ENCODE results near the gene FCGR3B. TPM values are rescaled to one million over a fixed set of nuclear protein-coding genes. Genes with fewer than 3 reads are reported as not detected.
"Not testable (repeated sequence)": the region's sequence is repeated elsewhere in the genome, so short reads cannot be mapped to it uniquely, and the experiment has no call there.

FCGR3B gene
- total RNA-seq (2022) (not detected in 2 replicates), Bru-seq, nascent RNA (not detected), BruChase-seq, experiment 1, labeled RNA remaining after a 6-hour chase (not detected), BruChase-seq, experiment 2, labeled RNA remaining after a 2-hour chase (not detected)
- long read RNA-seq = 0 reads

DNA sequence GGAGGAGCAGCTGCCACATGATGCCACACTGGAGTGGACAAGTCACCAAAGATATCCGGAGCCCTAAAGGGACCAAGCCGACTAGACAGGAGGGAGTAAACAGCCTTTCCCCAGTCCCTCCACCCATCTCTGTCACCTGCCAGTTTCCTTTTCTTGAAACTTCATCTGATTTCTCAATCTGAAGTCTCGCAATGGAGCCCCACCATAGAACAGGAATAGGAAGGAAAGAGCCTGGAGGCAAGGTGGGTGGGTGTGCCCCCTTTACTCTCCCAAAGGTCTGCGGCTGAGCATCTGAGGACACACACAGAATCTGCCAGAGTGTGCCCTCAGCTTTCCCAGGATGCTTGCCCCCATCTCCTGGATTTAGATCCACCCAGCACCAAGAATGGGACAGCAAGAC is at the start of gene FCGR3B:
FCGR3B (minus strand) TSS at position 101 of the 400 bp plus-strand sequence; CDS start at position 19, 82 bp downstream.
- TF ChIP-seq, protein P1, sequence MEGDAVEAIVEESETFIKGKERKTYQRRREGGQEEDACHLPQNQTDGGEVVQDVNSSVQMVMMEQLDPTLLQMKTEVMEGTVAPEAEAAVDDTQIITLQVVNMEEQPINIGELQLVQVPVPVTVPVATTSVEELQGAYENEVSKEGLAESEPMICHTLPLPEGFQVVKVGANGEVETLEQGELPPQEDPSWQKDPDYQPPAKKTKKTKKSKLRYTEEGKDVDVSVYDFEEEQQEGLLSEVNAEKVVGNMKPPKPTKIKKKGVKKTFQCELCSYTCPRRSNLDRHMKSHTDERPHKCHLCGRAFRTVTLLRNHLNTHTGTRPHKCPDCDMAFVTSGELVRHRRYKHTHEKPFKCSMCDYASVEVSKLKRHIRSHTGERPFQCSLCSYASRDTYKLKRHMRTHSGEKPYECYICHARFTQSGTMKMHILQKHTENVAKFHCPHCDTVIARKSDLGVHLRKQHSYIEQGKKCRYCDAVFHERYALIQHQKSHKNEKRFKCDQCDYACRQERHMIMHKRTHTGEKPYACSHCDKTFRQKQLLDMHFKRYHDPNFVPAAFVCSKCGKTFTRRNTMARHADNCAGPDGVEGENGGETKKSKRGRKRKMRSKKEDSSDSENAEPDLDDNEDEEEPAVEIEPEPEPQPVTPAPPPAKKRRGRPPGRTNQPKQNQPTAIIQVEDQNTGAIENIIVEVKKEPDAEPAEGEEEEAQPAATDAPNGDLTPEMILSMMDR (IDR thresholded peaks at IDR 0.05; ENCODE audit: unreplicated experiment) = no peak
- no peak for DNase-seq (ENCODE audit: unreplicated experiment)
- ChIA-PET CTCF (no interaction called here), POLR2A (no interaction called here)
- no peaks in the 10 kb centered on the region for H3K36me3 Mint-ChIP-seq (ENCODE audit: insufficient read depth, unreplicated experiment)
- intact Hi-C loops (cut with micrococcal nuclease) = no loop called here
- H3K27ac Mint-ChIP-seq (ENCODE audit: low read depth, unreplicated experiment) = no peak within 1 kb of the TSS
- H3K4me3 Mint-ChIP-seq (ENCODE audit: unreplicated experiment) = no peak within 1 kb of the TSS
- BruUV-seq (replicated peaks) = no TSS peak
- no peaks in the 10 kb centered on the region for H3K4me1 Mint-ChIP-seq (ENCODE audit: insufficient read depth, unreplicated experiment)
- no peaks in the 10 kb centered on the region for H3K9me3 Mint-ChIP-seq (ENCODE audit: unreplicated experiment)
- H3K27me3 Mint-ChIP-seq (ENCODE audit: insufficient read depth, unreplicated experiment) = no peaks in the 10 kb centered on the region

DNA sequence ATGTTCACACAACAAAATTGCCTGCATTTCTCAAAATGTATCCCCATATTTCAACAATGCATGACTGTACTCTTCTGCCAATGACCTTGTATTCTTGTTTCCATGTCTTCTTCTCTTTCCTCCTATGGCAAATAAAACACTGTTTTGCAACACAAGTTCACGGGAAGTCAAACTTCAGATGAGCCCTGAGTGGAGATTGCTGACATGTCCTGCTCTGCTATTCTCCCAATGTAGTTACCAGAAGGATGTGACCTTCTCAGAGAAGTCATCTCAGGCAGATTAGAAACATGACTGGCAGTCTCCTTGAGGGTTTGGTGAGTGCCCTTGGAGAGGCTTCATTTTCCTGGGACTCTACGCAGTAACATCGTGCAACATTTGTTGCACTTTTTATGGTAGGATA is 47.5 kb upstream of the FCGR3B start:
- Mint-ChIP-seq H3K36me3 (ENCODE audit: insufficient read depth, unreplicated experiment) (no peaks in the 10 kb centered on the region), H3K27ac (ENCODE audit: low read depth, unreplicated experiment) (no peak overlapping the region), H3K4me1 (ENCODE audit: insufficient read depth, unreplicated experiment) (no peaks in the 10 kb centered on the region), H3K9me3 (ENCODE audit: unreplicated experiment) (no peaks in the 10 kb centered on the region), H3K4me3 (ENCODE audit: unreplicated experiment) (no peak overlapping the region), H3K27me3 (ENCODE audit: insufficient read depth, unreplicated experiment) (peaks cover 27% of the 10 kb centered on the region)
- DNase-seq (ENCODE audit: unreplicated experiment) = no peak
- TF ChIP-seq, protein P1 (IDR thresholded peaks at IDR 0.05; ENCODE audit: unreplicated experiment) = no peak
- ChIA-PET POLR2A (no interaction called here), CTCF (no interaction called here)
- no TSS peak for BruUV-seq (replicated peaks)
- intact Hi-C loops (cut with micrococcal nuclease) = no loop called here

DNA sequence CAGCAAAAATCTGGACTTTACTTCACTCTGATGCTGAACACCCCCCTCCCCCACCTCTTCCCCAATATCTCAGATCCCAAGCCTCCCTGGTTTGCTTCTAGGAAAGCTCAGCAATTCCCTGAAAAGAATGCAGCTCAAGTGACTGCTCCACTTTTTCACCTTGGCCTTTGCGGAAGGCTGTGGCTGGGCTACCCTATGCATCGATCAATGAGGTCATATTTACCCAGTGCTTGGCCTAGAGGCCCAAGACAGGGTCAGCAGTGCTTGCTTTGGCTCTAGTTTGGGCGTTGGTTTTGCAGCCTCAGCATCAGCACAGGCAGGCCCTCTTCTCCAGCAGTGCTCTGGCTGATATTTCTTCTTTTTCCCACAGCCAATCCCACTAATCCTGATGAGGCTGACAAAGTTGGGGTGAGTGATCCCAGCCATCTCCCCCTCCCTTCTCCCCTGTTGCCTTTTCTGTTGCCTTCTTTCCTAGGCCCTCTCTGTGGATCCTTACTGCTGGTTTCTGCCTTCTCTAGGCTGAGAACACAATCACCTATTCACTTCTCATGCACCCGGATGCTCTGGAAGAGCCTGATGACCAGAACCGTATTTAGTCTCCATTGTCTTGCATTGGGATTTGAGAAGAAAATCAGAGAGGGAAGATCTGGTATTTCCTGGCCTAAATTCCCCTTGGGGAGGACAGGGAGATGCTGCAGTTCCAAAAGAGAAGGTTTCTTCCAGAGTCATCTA is 46.1 kb upstream of the FCGR3B start:
- intact Hi-C loops (cut with micrococcal nuclease) = no loop called here
- TF ChIP-seq, protein P1 (IDR thresholded peaks at IDR 0.05; ENCODE audit: unreplicated experiment) = no peak
- no peak for DNase-seq (ENCODE audit: unreplicated experiment)
- BruUV-seq (replicated peaks) = no TSS peak
- peaks cover 14% of the 10 kb centered on the region for H3K27me3 Mint-ChIP-seq (ENCODE audit: insufficient read depth, unreplicated experiment)
- no peaks in the 10 kb centered on the region for H3K4me1 Mint-ChIP-seq (ENCODE audit: insufficient read depth, unreplicated experiment)
- ChIA-PET CTCF (interaction anchor here (0.7 kb wide), 1 partner anchor 108 kb away, joined by 3 read pairs; no protein-coding TSS in a partner anchor), POLR2A (no interaction called here)
- no peaks in the 10 kb centered on the region for H3K36me3 Mint-ChIP-seq (ENCODE audit: insufficient read depth, unreplicated experiment)
- no peaks in the 10 kb centered on the region for H3K9me3 Mint-ChIP-seq (ENCODE audit: unreplicated experiment)
- peak overlapping the region; percentile 36 for H3K27ac Mint-ChIP-seq (ENCODE audit: low read depth, unreplicated experiment)
- no peak overlapping the region for H3K4me3 Mint-ChIP-seq (ENCODE audit: unreplicated experiment)

DNA sequence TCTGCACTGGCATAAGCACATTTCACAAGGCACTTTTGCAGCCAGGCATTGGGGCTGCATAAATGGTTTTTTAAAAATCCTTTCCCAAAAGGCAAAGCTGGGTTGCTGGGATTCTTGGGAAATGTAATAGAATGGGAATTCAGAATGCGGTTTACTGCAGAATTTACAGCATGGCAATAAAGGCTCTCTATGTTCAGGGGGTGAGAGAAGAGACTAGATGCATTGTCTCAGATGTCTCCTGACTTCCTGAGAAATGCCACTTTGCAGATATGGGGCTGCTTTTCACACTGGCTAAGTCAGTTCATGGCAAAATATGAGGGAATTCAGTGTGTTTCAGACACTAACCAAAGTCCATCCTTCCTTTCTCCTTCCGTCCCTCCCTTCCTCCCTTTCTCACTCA is 45.5 kb upstream of the FCGR3B start:
- intact Hi-C loops (cut with micrococcal nuclease) = no loop called here
- BruUV-seq (replicated peaks) = no TSS peak
- H3K36me3 Mint-ChIP-seq (ENCODE audit: insufficient read depth, unreplicated experiment) = no peaks in the 10 kb centered on the region
- CTCF ChIA-PET = no interaction called here
- H3K27me3 Mint-ChIP-seq (ENCODE audit: insufficient read depth, unreplicated experiment) = peaks cover 7% of the 10 kb centered on the region
- H3K27ac Mint-ChIP-seq (ENCODE audit: low read depth, unreplicated experiment) = no peak overlapping the region
- no peak overlapping the region for H3K4me3 Mint-ChIP-seq (ENCODE audit: unreplicated experiment)
- H3K4me1 Mint-ChIP-seq (ENCODE audit: insufficient read depth, unreplicated experiment) = no peaks in the 10 kb centered on the region
- no peak for DNase-seq (ENCODE audit: unreplicated experiment)
- TF ChIP-seq, protein P1 (IDR thresholded peaks at IDR 0.05; ENCODE audit: unreplicated experiment) = no peak
- H3K9me3 Mint-ChIP-seq (ENCODE audit: unreplicated experiment) = no peaks in the 10 kb centered on the region
- POLR2A ChIA-PET = no interaction called here

DNA sequence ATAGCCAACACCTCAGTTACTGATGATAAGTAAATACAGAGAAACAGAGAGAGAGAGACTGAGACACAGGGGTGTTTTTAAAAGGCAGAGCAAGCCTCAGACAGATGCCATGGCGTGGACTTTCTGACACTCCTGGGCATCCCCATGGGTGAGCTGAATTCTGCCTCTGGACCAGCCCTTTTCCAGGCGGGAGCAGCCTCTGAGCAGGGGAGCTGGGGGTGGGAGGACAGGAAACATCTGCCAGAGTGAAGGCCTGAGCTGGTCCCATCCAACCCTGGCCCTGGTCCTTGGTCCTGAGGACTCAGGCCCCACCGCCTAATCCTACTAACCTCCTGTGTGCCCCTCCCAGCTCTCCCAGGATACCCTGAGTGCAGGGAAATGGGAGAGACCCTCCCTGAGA is 43.9 kb upstream of the FCGR3B start:
- H3K4me1 Mint-ChIP-seq (ENCODE audit: insufficient read depth, unreplicated experiment); H3K27me3 Mint-ChIP-seq (ENCODE audit: insufficient read depth, unreplicated experiment); H3K9me3 Mint-ChIP-seq (ENCODE audit: unreplicated experiment); CTCF ChIA-PET; H3K36me3 Mint-ChIP-seq (ENCODE audit: insufficient read depth, unreplicated experiment); BruUV-seq (replicated peaks); intact Hi-C loops (cut with micrococcal nuclease); H3K4me3 Mint-ChIP-seq (ENCODE audit: unreplicated experiment); POLR2A ChIA-PET; H3K27ac Mint-ChIP-seq (ENCODE audit: low read depth, unreplicated experiment); DNase-seq (ENCODE audit: unreplicated experiment): not testable (repeated sequence)

DNA sequence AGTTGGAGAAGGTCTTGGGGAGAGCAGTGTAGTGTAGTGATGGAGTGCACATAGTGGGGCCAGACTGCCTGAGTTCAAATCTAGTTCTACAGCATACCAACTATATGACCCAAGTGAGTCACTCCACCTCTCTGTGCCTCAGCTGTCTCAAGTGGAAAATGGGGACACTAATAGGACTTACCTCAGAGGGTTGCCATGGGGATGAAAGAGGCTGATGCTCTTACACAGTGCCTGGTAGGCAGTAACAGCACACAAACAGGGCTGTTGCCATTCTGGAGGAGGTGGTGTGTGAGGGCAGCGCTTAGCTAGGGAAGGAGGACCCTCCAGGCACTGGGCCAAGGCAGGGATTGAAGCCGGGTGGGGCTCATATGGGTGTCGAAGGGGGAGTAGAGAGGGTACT is 43.5 kb upstream of the FCGR3B start:
- intact Hi-C loops (cut with micrococcal nuclease); BruUV-seq (replicated peaks); POLR2A ChIA-PET; H3K27me3 Mint-ChIP-seq (ENCODE audit: insufficient read depth, unreplicated experiment); H3K27ac Mint-ChIP-seq (ENCODE audit: low read depth, unreplicated experiment); H3K36me3 Mint-ChIP-seq (ENCODE audit: insufficient read depth, unreplicated experiment); DNase-seq (ENCODE audit: unreplicated experiment); H3K9me3 Mint-ChIP-seq (ENCODE audit: unreplicated experiment); H3K4me3 Mint-ChIP-seq (ENCODE audit: unreplicated experiment); CTCF ChIA-PET; H3K4me1 Mint-ChIP-seq (ENCODE audit: insufficient read depth, unreplicated experiment): not testable (repeated sequence)

All from MCF 10A (cell line).